Measurements from ENCODE around the gene TMEM135.
"Not testable (repeated sequence)": the region's sequence is repeated elsewhere in the genome, so short reads cannot be mapped to it uniquely, and the experiment has no call there.

The TMEM135 gene

GRCh38 chr11:87081358-87081757 lies 43.6 kb downstream of the TMEM135 start:
- no peak for DNase-seq

GRCh38 chr11:87082590-87082989 lies 44.9 kb downstream of the TMEM135 start:
- DNase-seq = no peak

DNA sequence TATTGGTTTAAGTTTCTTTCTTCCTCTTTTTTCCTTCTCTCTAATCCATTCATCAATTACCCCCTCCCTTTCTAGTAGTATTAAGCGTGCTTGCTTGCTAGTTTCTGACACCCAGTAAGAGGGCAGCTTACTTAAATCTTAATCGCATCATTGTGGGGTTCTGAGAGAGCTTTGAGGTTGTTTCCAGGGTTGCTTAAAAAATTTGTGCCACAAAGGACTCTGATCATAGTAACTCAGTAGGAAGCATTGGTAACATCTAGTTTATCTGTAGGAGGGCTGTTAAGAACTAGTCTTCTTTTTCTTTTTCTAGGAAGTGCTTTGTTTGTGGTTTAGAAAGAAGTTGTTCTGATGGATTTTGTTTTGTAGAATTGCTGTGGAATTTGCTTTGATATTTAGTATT lies 45.3 kb downstream of the TMEM135 start:
- DNase-seq = no peak

- DNase-seq = no peak
Observed at GRCh38 chr11:87092159-87092558, 54.4 kb downstream of the TMEM135 start.

DNA sequence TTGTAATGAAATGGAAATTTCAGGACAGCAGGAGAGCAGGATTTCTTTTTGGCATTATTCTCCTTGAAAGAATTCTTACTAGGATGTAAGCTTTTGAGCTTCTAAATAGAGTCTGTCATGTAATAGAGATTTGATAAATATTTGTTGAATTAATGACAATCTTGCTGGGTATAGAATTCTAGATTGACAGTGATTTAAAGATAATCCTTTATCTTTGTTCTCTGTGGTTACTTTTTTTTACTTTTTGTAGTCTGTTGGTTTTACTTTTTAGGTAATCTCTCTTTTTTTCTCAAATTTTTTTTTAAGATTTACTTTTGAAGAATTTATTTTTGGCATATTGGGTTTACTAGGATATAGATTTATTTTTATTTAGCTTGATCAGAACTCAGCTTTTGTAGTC lies 54.8 kb downstream of the TMEM135 start:
- DNase-seq = no peak

DNA sequence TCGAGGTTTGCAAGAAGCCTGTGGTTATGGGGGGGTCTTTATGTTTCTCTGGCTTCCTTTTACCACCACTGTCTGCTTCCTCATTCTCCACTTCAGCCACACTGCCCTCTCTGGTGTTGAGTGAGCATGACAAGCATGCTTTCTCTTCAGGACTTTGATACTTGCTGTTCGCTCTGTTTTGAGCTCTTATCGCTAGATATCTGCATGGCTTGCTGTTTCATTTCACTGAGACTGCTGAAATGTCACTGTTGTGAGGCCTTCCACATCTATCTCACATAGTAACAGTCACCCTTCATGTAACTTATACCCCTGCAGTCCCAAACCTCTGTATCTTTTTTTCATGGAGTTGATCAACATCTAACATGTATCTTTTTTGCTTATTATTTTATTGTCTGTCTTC lies 59.8 kb downstream of the TMEM135 start:
- peak; percentile 6 for DNase-seq

GRCh38 chr11:87101956-87102580 lies 64.3 kb downstream of the TMEM135 start:
- DNase-seq = no peak

DNA sequence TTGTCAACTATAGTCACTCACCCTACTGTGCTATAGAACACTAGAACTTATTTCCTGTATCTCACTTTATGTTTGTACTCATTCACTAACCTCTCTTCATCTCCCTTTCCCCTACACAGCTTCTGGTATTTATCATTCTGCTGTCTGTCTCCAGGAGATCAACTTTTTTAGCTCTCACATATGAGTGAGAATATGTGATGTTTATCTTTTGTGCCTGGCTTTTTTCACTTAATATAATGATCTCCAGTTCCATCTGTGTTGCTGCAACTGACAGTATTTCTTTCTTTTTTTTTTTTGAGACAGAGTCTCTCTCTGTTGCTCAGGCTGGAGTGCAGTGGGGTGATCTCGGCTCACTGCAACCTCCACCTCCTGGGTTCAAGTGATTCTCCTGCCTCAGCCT lies 68.1 kb downstream of the TMEM135 start:
- DNase-seq = not testable (repeated sequence)

DNA sequence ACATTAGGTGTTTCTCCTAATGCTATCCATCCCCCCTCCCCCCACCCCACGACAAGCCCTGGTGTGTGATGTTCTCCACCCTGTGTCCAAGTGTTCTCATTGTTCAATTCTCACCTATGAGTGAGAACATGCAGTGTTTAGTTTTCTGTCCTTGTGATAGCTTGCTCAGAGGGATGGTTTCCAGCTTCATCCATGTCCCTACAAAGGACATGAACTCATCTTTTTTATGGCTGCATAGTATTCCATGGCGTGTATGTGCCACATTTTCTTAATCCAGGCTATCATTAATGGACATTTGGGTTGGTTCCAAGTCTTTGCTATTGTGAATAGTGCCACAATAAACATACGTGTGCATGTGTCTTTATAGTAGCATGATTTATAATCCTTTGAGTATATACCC lies 69.6 kb downstream of the TMEM135 start:
- not testable (repeated sequence) for DNase-seq

GRCh38 chr11:87110443-87111131 lies 72.9 kb downstream of the TMEM135 start:
- DNase-seq = no peak

DNA sequence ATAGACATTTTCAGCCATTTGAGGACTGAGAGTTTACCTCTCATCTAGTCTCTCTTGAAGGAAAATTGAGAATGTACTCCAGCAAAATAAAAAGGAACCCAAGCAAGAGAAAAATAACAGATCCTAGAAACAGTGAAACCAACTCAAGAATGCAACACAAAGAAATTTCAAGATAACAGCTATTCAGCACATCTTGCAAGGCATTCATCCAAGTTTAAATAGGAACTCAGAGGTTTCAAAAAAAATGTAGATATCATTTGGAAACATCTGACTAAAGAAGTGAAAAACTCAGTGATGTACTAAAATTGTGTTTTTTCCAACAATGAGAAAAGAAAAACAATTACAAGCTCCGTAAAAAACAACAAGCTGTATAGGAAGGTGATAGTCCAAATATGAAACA lies 76.4 kb downstream of the TMEM135 start:
- no peak for DNase-seq

DNA sequence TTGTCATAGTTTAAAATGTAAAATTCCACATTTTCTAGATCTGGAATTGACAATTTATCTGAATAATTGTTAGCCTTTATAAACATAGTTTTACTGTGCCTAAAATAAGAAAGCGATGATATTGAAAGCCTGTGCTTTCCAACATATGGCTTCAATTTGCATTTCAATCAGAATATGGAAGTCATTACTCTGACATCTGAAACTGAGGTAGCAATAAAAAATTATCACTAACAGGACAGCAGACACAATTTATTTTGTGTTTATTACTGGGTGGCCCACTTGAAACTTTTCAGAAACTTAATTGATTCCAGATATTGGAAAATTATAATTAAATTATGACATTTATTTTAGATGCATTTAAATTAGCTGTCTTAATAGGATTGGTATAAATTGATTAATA lies 78.5 kb downstream of the TMEM135 start:
- no peak for DNase-seq

DNA sequence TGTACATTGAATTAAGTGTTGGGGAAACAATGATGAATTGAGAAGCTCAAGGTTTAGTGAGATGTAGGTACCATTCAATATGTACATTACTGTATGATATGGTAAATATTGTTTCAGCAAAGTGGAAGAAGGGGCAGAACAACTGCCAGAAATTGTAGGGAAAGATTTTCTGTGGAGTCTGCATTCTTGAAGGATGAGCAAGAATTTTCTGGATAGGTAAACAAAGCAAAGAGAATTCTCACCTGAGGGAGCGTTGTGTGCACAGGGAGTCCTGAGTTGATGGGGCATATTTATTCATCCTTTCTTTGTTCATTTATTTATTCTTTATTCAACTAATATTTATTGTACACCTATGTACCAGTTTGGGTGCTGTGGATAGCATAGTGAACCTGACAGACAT lies 83.2 kb downstream of the TMEM135 start:
- DNase-seq = no peak

GRCh38 chr11:87122852-87123251 lies 85.1 kb downstream of the TMEM135 start:
- no peak for DNase-seq

DNA sequence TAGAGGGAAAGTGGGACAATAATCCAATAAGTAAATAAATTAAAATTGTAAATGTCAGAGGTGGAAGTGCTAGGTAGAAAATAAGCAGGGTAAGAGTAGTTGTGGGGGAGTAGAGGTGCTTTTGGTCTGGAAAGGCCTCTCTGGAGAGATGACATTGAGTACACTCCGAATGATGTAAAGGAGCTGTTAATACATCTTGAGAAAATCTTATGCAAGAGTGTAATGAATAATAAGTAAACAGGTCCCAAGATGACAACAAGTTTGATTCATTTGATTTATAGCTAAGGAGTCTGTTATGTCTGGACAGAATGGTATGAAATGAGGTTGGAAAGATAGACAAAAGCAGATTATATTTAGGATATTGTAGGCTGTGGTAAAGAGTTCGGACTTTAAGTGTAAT lies 87.5 kb downstream of the TMEM135 start:
- DNase-seq = no peak

GRCh38 chr11:87127101-87127500 lies 89.4 kb downstream of the TMEM135 start:
- no peak for DNase-seq

GRCh38 chr11:87128372-87128771 lies 90.6 kb downstream of the TMEM135 start:
- no peak for DNase-seq

DNA sequence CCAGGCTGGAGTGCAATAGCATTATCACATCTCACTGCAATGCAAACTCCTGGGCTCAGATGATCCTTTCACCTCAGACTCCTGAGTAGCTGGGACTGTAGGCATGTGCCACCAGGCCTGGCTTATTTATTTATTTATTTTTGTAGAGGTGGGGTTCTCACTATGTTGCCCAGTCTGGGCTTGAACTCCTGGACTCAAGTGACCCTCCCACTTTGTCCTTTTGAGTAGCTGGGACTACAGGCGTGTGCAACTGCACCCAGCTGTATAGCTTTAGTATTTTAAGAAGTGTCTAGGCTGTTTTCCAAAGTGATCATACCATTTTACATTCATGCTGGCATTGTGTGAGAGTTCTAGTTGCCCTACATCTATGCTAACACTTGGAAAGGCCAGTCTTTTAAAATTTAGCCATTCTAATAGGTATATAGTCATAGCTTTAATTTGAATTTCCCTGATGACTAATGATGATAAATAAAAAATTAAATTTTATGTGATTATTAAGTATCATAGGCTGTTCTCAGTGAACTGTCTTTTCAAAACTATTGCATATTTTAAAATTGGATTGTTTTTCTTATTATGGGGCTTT lies 96.9 kb downstream of the TMEM135 start:
- DNase-seq = no peak

DNA sequence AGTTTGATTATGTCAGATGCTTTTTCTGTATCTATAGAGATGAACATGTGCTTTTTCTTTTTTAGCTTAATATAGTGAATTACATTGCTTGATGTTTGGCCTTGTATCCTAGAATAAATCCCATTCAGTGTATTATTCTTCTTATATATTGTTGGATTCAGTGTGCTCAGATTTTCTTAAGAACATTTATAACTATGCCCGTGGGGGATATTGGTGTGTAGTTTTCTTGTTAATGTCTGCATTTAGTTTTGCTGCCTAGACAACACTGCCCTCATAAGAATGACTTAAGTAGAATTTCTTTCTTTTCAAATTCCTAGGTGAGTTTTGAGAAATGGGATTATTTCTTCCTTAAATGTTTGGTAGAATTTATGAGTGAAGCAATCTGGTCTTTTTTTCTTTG lies 98.5 kb downstream of the TMEM135 start:
- no peak for DNase-seq

DNA sequence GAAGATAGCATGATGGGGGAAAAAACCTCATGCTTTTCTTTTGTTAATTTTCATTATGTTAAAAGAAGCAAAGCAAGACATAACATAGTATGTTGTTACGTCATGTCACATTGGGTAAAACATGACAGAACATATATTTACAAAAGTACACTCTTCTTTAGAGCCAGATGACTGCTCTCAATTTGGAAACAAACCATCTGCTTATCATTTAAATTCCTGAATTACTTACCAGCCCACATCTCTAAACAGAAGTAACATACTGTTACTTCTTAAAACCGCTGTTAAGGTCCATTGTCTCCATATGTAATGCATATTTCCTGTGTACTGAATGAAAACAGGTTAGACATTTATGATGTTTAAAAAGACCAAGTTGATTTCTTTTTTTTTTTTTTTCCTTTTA lies 100.0 kb downstream of the TMEM135 start:
- no peak for DNase-seq

DNA sequence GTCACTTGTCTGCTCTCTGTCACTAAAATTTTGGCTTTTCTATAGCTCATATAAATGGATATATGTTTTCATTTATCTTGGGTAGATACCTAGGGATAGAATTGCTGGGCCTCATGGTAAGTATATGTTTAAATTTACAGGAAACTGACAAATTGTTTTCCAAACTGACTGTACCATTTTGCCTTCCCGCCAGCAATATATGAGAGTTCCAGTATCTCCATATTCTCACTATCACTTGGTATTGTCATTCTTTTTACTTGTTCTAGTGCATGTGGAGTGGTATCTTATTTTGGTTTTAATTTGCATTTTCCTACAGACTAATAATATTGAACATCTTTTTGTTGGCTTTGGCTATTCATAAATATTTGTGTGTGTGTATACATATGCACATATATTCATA lies 101.7 kb downstream of the TMEM135 start:
- DNase-seq = no peak

DNA sequence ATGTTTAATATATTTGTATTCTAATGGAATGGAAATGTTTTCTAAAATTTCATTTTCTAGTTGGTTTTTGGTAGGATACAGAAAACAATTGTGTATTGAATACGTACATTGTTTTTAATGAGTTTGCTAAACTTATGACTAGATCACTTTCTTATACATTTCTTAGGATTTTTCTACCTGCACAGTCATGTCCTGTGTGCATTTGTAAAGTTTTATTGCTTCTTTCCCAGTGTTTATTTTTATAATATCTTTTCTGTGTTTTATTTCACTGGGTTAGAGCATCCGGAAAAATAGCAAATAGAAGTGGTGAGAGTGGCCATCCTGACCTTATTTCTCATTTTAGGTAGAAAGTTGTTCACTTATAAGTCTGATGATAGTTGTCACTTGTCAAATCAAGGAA lies 103.6 kb downstream of the TMEM135 start:
- DNase-seq = no peak

DNA sequence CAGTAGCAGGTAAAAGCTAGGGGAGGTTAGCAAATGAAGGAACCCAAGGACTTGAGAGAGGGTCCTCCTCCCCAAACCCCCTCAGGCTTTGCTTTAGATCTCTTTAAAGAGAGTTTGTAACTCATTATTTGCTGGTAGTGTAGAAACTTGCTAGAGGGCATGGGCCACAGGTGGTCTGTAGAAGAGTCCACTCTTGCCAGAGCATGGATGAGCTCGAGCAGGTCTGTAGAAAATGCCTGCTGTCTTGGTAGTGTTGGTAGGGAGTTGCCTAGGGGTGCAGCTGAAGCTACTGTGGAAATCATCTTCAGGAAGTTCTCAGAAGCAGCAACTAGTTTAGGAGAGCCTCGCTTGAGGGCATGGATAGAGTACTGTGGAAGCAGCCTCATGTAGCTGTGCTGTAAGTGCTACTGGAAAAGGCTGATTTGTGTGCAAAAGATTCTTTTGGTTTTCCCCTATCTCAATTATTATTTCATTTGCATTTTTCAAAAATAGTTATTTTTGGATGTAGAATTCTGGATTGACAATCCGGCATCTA lies 104.3 kb downstream of the TMEM135 start:
- no peak for DNase-seq

GRCh38 chr11:87142594-87142993 lies 104.9 kb downstream of the TMEM135 start:
- no peak for DNase-seq

Measured in midbrain (tissue), 1 donor.